GM19467 (cell line): ENCODE measurements around the gene TDRD10.

Experiments used
- ATAC-seq: cut with Tn5 transposase; IDR thresholded peaks from one replicate; pipeline ENCODE4 v1.9.1; 2021; ENCODE audit warnings: mild to moderate bottlenecking, moderate library complexity; ENCODE audit not compliant: unreplicated experiment

TDRD10 gene

DNA sequence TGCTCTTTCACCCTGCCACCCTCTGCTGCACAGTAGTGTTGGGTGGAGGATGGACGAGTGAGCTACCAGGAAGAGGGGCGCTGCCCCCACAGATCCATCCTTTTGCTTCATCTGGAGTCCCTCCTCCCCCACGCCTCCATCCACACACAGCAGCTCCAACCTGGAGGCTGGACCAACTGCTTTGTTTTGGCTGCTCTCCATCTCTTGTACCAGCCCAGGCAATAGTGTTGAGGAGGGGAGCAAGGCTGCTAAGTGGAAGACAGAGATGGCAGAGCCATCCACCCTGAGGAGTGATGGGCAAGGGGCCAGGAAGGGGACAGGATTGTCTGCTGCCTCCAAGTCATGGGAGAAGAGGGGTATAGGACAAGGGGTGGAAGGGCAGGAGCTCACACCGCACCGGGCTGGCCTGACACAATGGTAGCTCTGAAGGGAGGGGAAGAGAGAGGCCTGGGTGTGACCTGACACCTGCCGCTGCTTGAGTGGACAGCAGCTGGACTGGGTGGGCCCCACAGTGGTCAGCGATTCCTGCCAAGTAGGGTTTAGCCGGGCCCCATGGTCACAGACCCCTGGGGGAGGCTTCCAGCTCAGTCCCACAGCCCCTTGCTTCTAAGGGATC, 74.0 kb downstream of the TDRD10 start:
- ATAC-seq, result no peak

DNA sequence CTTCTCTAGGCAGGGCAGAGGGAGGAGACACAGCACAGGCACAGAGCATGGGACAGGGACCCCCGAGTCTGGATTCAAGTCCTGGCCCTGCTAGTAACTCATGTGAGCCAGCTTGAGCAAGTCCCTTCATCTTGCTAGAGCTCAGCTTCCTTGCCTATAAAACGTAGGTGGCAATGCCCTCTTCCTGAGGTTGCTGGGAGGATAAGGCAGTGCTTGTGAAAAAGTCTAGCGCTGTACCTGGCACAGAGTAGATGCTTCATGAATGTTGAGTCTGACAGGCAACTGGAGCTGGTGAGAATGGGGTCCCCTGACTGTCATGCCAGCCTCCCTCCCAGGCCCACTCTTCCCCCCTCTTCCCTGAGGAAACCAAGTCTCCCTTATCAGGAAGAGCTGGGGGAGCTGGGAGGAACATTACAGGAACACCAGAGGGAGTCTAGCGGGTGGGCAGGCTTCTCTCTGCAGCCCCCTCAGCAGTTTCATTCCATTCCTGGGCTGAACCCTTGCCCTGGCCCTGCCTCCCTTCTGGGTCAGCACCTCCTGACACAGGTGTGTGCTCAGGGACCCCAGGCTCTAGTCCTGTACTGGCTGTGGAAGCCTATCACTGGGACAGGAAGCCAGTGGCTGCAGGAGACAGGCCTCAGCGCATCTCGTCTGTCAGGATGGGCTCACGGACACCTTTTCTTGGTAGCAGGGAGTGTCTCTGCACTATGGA, 75.5 kb downstream of the TDRD10 start:
- no peak for ATAC-seq

DNA sequence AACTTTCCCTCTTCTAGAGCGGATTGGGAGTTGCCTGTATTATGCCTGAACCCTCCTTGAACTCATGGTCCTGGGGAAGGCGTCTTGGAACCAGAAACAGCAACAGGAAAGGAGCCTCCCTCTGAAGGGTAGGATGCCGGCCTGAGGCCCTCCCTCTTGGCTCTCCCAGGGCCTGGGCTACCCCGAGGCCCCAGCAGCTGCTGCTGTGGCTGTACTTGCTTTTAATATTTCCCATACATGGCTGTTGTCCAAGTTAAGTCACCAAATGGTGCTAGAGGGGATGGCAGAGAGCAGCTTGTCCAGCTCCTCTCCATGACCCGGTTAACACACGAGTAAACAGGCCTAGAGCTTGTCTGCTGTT, 76.0 kb downstream of the TDRD10 start:
- no peak for ATAC-seq

DNA sequence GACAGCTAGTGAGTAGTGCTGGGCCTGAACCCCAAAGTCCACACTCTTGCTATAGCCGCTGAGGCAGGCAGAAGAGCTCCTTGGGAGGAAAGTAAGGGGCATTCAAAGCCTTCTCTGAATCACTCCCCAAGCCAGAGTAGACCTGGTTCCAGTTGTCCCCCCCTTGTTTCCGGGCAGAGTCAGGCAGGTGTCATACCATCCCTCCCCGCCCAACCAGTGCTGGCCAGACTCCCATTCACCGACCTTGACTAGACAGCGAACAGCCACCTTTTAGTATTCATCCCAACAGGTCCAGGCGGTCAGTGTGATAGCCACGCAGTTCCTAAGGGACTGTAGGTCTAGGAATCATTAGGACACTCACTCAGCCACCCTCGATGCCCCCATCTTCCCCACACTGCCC, 77.4 kb downstream of the TDRD10 start:
- ATAC-seq, result no peak

DNA sequence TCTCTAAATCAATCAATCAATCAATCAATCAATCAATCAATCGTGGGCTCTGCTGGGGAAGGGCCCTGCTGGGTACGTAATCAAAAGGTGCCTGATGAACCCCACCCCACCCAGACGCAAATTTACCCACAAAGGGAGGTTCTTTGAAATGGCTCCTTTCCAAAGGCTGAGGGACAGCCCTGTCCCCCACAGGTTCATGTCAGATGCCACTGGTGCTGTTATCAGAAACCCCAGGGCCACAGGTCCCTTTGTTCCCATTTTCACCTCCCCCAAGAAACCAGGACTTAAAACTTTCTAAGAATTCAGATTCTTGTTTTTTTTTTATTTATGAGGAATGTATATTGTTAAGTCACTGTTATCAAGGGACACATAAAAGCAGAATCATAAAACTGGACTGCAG, 79.7 kb downstream of the TDRD10 start:
- no peak for ATAC-seq

DNA sequence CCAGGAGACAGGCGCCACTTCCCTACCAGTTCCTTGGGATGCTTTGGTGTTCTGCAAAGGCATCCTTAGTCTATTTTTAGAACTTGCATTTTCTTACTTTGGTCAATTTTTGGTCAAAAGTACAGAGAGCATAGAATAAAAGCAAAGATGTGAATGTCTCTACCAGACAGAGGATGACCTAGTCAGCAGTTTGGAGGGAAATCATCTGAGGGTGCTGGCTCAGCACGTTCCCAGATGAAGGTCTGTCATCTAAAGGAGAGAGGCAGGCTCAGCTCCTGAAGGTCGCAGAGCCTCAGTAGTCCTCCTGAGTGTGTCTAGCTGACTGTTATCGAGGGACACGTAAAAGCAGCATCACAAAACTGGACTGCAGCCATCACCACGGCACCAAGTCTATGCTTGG, 80.9 kb downstream of the TDRD10 start:
- no peak for ATAC-seq

DNA sequence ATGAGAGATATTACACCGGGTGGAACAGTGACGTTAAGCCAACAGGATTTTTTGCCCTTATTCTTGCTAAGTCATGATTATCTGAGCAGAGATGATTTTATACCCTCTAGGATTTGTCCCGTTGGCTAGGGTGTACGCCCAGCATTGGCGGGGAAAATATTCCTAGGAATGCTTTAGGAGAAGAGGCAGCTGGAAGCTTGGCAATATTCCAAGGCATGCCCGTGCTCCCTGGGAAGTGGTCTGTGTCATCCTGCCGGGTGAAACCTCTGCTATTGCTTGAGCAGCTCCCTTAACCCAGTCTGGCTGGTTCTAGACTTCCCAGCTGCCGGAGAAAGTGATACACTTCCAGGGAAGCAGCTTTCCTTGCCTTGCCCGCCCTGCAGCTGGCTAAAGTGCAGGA, 81.8 kb downstream of the TDRD10 start:
- no peak for ATAC-seq

DNA sequence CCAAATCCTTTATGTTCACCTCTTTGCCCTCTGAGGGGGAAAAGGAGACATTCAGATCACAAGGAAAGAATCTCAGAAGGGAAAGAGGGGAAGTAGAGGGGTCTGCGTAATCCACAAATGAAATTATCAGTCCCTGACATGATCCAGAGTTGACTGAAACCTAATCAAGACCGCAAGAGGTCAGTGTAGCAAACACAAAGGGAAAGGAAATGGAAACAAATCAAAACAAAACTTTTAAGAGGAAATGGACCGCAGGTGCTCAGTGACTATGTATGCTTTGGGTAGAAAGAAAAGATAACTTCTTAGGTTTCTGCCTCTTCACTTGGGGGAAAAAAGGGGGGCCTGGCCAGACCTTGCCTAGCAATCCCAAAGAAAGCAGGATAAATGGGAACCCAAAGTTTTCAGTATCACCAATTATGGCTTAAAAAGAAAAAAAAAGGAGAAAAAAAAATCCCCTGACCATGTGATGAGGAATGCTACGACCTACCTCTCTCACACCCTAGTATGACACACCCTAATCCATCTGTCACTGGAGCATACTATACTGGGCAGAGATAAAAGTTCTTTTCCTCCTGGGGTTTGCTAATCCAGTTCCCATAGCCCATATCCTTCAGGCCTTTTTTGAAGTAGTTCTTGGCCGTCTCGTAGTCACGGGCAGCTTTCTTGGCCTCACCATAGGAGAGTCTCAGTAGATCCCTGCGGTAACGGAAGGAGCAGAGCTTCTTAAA, 82.4 kb downstream of the TDRD10 start:
- ATAC-seq, result no peak

DNA sequence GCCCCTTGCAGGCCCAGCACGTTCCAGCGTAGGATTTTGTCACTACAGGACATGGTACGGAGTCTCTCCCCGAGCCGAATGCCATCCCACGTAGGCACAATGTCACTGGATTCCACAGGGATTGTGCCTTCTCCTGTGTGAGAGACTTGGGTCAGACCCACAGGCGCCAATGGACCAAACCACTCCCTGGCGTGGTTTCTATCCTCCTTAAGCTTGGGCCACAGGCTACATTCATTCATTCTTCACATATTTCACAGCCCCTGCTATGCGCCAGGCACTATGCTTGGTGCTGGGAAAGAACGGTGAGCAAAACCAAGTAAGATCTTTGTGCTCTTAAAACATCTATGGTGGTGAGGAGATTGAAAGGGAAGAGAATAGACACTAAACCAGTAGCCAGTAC, 84.2 kb downstream of the TDRD10 start:
- ATAC-seq, result no peak

DNA sequence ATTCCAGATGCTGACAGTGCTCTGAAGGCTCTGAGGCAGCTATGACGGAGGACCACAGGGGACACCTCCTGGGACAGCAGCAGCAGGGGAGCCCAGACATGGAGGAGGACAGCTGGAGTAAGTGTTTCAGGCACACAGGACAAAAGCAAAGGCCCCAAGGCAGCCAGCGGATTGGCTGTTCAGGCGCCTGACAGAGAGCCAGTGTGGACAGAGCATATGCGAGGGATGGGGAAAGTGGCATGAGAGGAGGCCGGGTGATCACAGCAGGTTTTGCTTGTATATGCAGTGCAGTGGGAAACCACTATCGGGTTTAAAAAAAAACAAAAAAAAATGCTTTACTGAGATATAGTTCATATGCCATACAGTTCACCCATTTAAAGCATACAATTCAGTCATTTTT, 84.6 kb downstream of the TDRD10 start:
- no peak for ATAC-seq

DNA sequence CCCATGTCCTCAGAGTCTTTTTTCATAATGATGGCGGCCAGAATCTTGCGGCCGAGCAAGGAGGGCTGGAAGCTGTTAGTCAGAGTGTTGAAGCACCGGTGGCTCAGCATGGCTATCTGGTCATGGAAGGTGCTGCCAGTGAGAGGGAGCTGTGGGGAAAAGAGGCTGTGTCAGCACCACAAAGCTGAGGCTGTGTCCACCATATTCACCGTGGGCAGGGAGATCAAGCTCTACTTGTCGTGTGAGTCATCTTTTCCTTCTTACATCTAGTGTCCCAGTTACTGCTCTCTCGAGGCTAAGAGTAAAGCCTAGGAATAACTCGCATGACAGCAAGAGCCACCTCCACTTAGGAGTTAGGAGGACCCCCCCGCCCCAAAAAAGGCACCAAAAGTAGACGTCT, 87.8 kb downstream of the TDRD10 start:
- ATAC-seq, result no peak

DNA sequence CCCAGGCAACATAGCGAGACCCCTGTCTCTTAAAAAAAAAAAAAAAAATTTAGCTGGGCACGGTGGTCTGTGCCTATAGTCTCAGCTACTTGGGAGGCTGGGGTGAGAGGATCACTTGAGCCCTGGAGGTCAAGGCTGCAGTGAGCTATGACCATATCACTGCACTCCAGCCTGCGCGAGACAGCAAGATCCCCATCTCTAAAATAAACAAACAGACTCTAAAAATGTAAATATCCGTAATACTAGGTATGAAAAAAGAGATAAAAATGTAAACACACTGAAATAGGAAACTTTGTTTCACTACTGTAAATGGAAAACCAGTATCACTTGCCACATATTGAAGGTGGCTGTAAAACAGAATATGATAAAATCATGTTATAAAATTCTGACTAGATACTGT, 88.7 kb downstream of the TDRD10 start:
- ATAC-seq, result no peak

DNA sequence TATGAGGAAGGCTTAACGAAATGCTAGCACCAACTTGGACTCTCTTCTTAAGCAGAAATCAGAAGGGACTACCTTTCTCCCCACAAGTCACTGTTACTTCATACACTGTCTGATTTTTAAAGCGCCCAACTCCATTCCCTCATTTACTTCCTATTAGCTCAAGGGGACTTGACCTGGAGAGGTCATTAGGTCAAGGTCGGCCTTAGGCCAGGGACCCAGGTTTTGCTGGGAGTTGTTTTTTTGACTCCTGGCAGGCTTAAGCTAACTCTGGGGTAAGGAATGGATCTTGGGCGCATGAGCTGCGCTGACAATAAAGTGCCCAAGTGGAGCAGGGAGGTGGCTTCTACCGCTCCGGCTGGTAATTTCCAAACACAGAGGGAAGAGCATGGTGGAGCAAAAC, 89.2 kb downstream of the TDRD10 start:
- ATAC-seq, result no peak

DNA sequence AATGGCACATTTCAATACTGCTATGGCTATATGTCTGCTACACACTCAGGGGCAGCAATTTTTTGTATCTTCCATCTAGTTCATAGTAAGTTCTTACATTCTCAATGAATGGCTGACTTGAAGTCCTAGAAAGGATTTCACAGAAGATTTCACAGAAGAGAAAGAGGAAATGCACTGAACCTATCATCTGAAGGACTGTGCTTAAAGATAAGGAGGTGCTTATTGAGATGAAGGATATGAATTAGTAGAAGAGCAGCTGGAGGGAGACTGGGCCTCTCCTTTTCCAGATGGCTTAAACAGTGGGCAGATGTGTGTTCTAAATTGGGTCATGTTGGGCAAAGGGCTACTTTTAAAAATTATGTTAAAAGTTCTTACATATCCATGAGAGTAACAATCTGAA, 91.4 kb downstream of the TDRD10 start:
- ATAC-seq, result no peak

DNA sequence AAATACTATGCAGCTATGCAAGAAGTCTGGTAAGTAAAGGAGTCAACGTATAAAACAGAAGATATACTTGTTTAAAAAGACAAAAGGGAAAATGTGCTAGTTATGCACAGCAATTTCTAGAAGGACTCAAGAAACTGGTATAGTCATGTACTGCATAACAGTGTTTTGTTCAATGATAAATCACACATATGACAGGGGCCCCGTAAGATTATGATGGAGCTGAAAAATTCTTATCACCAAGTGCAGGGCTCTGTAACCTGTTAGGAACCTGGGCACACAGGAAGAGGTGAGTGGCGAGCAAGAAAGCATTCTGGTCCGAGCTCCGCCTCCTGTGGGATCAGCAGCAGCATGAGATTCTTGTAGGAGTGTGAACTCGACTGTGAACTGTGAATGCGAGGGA, 92.8 kb downstream of the TDRD10 start:
- ATAC-seq, result no peak

DNA sequence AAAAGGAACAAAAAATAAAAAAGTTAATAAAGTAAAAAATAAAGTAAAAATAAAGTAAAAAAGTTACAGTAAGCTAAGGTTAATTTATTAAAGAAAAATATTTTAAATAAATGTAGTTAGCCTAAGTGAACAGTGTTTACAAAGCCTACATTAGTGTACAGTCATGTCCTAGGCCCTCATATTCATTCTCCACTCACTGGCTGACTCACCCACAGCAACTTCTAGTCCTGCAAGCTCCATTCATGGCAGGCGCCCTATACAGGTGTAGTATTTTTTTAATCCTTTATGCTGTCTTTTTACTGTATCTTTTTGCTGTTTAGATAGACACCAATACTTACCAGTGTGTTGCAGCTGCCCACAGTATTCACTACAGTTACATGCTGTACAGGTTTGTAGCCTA, 93.6 kb downstream of the TDRD10 start:
- ATAC-seq, result no peak
